Measurements from ENCODE around the gene CTNNA3. TPM values are rescaled to one million over a fixed set of nuclear protein-coding genes. Genes with fewer than 3 reads are reported as not detected.

Gene CTNNA3
- total and polyA plus RNA-seq, 10 donors, result 0.03 to 2.4 (median 0.76) TPM; not detected in 1

GRCh38 chr10:66472156-66472555 is 1223.8 kb downstream of the CTNNA3 start:
- Histone ChIP-seq H3K27me3 (replicated peaks in 1 of 7) (no peaks in the 10 kb centered on the region), H3K4me1 (no peaks in the 10 kb centered on the region), H3K36me3 (no peaks in the 10 kb centered on the region), H3K9me3 (peaks cover 0 to 9% (median 0%) of the 10 kb centered on the region in 8 donors), H3K4me3 (no peak overlapping the region), H3K27ac (no peak overlapping the region)
- 42 to 73% (median 49%) methylated on average over 1 of the region's 1 CpG for WGBS, 5 donors
- DNase-seq, result no peak
- no peak for TF ChIP-seq POLR2A (IDR thresholded peaks at IDR 0.05)
- no peak for TF ChIP-seq CTCF (IDR thresholded peaks at IDR 0.05 in 8 of 11, conservative IDR thresholded peaks at IDR 0.05 in 3 of 11)
- TF ChIP-seq POLR2AphosphoS5 (IDR thresholded peaks at IDR 0.05), result no peak
- intact Hi-C loops (cut with DNase I; ENCODE audit: low total_unique reads), result no loop called here

DNA sequence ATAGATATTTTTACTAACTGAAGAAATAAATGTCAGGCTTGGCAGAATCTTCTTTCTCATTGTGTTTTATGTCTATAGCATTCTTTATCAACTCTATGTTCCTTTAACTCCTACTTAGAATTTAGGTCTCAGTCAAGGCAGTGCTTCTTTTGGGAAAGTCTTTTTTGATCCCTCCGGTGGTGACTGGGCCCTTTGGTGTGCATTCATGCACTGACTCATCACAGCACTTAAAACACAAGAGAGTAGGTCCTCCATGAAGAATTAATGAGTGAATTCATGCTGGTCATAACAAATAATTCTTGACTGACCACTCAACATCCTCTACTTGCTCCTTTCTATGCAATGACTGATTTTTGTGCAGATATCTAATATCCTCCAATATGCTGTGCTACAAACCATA is 1229.0 kb downstream of the CTNNA3 start:
- TF ChIP-seq CTCF (IDR thresholded peaks at IDR 0.05 in 8 of 11, conservative IDR thresholded peaks at IDR 0.05 in 3 of 11), result no peak
- DNase-seq, result no peak
- no peaks in the 10 kb centered on the region for H3K27me3 ChIP-seq (replicated peaks in 1 of 7)
- no peak overlapping the region for H3K4me3 ChIP-seq
- H3K36me3 ChIP-seq, result no peaks in the 10 kb centered on the region
- no peak overlapping the region for H3K27ac ChIP-seq
- peaks cover 0 to 21% (median 0%) of the 10 kb centered on the region in 8 donors for H3K9me3 ChIP-seq
- WGBS, 5 donors, result 71 to 86% (median 83%) methylated on average over 1 of the region's 1 CpG
- H3K4me1 ChIP-seq, result no peaks in the 10 kb centered on the region
- intact Hi-C loops (cut with DNase I; ENCODE audit: low total_unique reads), result no loop called here

- TF ChIP-seq POLR2A (IDR thresholded peaks at IDR 0.05) (no peak), POLR2AphosphoS5 (IDR thresholded peaks at IDR 0.05) (no peak), CTCF (IDR thresholded peaks at IDR 0.05 in 8 of 11, conservative IDR thresholded peaks at IDR 0.05 in 3 of 11) (no peak)
- Histone ChIP-seq H3K36me3 (no peaks in the 10 kb centered on the region), H3K4me1 (no peaks in the 10 kb centered on the region), H3K27ac (no peak overlapping the region), H3K9me3 (peaks cover 0 to 21% (median 0%) of the 10 kb centered on the region in 8 donors), H3K4me3 (no peak overlapping the region), H3K27me3 (replicated peaks in 1 of 7) (no peaks in the 10 kb centered on the region)
- intact Hi-C loops (cut with DNase I; ENCODE audit: low total_unique reads), result no loop called here
- DNase-seq, result no peak
These were observed 1229.4 kb downstream of the CTNNA3 start for GRCh38 chr10:66466622-66467021.

DNA sequence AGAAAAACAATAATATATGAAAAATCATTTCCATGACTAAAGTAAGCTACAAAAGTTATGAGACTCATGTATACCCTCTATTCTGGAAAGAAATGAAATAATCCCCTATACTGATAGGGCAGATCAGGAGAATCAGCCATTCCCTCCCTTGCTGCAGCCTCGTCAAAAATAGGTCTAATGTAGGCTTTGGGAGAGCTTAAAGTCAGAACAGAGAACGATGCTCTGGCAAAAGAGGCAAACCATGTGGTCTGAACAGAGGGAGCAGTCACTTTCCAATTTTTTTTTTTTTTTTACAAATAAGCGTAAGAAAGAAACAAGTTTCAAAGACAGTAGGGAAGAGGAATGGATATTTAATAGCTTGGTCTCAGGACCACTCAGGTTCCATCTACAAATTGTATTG is 1232.4 kb downstream of the CTNNA3 start:
- H3K27ac ChIP-seq, result no peak overlapping the region
- no peaks in the 10 kb centered on the region for H3K36me3 ChIP-seq
- TF ChIP-seq POLR2A (IDR thresholded peaks at IDR 0.05), result no peak
- TF ChIP-seq CTCF (IDR thresholded peaks at IDR 0.05 in 8 of 11, conservative IDR thresholded peaks at IDR 0.05 in 3 of 11), result no peak
- no peak for TF ChIP-seq POLR2AphosphoS5 (IDR thresholded peaks at IDR 0.05)
- no peak for DNase-seq
- no peaks in the 10 kb centered on the region for H3K27me3 ChIP-seq (replicated peaks in 1 of 7)
- WGBS, 5 donors, result 69 to 79% (median 70%) methylated on average over 3 of the region's 3 CpGs
- no peaks in the 10 kb centered on the region for H3K4me1 ChIP-seq
- intact Hi-C loops (cut with DNase I; ENCODE audit: low total_unique reads), result no loop called here
- H3K4me3 ChIP-seq, result no peak overlapping the region
- H3K9me3 ChIP-seq, result peaks cover 0 to 28% (median 0%) of the 10 kb centered on the region in 8 donors

All from spleen (tissue), 11 donors.